OCI-LY3 (cell line): ENCODE measurements around the gene TCN2.
"Not testable (repeated sequence)": the region's sequence is repeated elsewhere in the genome, so short reads cannot be mapped to it uniquely, and the experiment has no call there.

ENCODE experiments used
- H2AFZ ChIP-seq: fragments of 200-600, 300-600 bp; shearing (Covaris generic); 2 replicates; pipeline ENCODE4 v1.6.0; 2014; ENCODE audit warnings: antibody characterized with exemption, low read depth, low read length
- H3K27ac ChIP-seq: fragments of 200-600, 300-600 bp; sonication (generic); 2 replicates; pipeline ENCODE4 v1.5.1; 2014; ENCODE audit warnings: mild to moderate bottlenecking, low read length, moderate library complexity, mixed read lengths
- H3K27me3 ChIP-seq: fragments of 200-600, 300-600 bp; sonication (generic); 2 replicates; pipeline ENCODE4 v1.6.1; 2014; ENCODE audit warnings: low read depth, low read length, mixed read lengths
- H3K36me3 ChIP-seq: fragments of 200-600, 300-600 bp; sonication (generic); replicated peaks from 2 replicates; pipeline ENCODE3; 2014; ENCODE audit warnings: low read depth, low read length, mixed read lengths
- H3K4me1 ChIP-seq: fragments of 300-600, 200-600 bp; sonication (generic); 2 replicates; pipeline ENCODE4 v1.6.1; 2014; ENCODE audit warnings: low read length, mixed read lengths
- H3K4me2 ChIP-seq: fragments of 200-600, 300-600 bp; sonication (generic); 2 replicates; pipeline ENCODE4 v1.6.1; 2014; ENCODE audit warnings: low read length, mixed read lengths
- H3K4me3 ChIP-seq: fragments of 300-600, 200-600 bp; sonication (generic); 2 replicates; pipeline ENCODE4 v1.5.1; 2014; ENCODE audit warnings: antibody characterized with exemption, mild to moderate bottlenecking, low read length, moderate library complexity
- H3K79me2 ChIP-seq: fragments of 300-600, 200-600 bp; shearing (Covaris generic); 2 replicates; pipeline ENCODE4 v1.6.1; 2014; ENCODE audit warnings: mild to moderate bottlenecking, low read length, mixed read lengths
- H3K9ac ChIP-seq: fragments of 300-600, 200-600 bp; shearing (Covaris generic); 2 replicates; pipeline ENCODE4 v1.6.0; 2014; ENCODE audit warnings: mild to moderate bottlenecking, low read length, moderate library complexity
- H3K9me3 ChIP-seq: fragments of 200-600, 300-600 bp; shearing (Covaris generic); 2 replicates; pipeline ENCODE4 v1.6.1; 2014; ENCODE audit warnings: low read length, mixed read lengths; ENCODE audit not compliant: insufficient read depth
- H4K20me1 ChIP-seq: fragments of 200-600, 300-600 bp; sonication (generic); 2 replicates; pipeline ENCODE4 v1.6.1; 2016; ENCODE audit warnings: low read length, mixed read lengths; ENCODE audit not compliant: insufficient read depth
- EZH2phosphoT487 ChIP-seq: fragments of 200-600 bp; shearing (Covaris generic); IDR thresholded peaks from 2 replicates; pipeline ENCODE4 v1.6.1; 2018; ENCODE audit warnings: antibody characterized with exemption, mixed run types, low read depth
- TF ChIP-seq, protein P1 (sequence below): fragments of 200-600, 300-600 bp; sonication (generic); IDR thresholded peaks from 2 replicates; pipeline ENCODE4 v1.5.1; 2014; ENCODE audit warnings: antibody characterized with exemption, low read length, low read depth

The TCN2 gene

DNA sequence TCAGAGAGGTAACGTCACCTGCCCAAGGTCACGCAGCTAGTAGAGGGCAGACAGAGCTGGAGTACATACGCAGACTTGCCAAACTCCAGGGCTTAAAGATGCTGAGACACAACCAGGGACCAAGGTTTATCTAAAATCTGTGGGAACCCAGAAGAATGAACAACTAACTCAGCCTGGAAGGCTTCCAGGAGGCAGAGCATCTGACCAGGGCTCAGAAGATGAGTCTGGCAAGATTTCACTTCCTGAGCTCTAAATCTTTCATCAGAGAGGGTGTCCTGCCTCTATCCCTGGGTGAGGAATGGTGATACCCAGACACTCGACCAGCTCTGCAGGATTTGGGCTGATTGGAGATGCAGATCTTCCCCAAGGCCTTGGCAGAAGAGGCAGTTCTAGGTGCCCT lies 41.6 kb upstream of the TCN2 start:
- H3K4me2 ChIP-seq: no peak overlapping the region
- TF ChIP-seq, protein P1, sequence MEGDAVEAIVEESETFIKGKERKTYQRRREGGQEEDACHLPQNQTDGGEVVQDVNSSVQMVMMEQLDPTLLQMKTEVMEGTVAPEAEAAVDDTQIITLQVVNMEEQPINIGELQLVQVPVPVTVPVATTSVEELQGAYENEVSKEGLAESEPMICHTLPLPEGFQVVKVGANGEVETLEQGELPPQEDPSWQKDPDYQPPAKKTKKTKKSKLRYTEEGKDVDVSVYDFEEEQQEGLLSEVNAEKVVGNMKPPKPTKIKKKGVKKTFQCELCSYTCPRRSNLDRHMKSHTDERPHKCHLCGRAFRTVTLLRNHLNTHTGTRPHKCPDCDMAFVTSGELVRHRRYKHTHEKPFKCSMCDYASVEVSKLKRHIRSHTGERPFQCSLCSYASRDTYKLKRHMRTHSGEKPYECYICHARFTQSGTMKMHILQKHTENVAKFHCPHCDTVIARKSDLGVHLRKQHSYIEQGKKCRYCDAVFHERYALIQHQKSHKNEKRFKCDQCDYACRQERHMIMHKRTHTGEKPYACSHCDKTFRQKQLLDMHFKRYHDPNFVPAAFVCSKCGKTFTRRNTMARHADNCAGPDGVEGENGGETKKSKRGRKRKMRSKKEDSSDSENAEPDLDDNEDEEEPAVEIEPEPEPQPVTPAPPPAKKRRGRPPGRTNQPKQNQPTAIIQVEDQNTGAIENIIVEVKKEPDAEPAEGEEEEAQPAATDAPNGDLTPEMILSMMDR: no peak
- no peak for TF ChIP-seq EZH2phosphoT487
- H3K4me1 ChIP-seq: no peaks in the 10 kb centered on the region
- no peaks in the 10 kb centered on the region for H3K79me2 ChIP-seq
- H3K4me3 ChIP-seq: no peak overlapping the region
- H2AFZ ChIP-seq: no peak overlapping the region
- no peaks in the 10 kb centered on the region for H3K9me3 ChIP-seq
- H3K9ac ChIP-seq: no peak overlapping the region
- H4K20me1 ChIP-seq: no peaks in the 10 kb centered on the region
- no peaks in the 10 kb centered on the region for H3K36me3 ChIP-seq
- H3K27me3 ChIP-seq: peaks cover 14% of the 10 kb centered on the region; the same call in 1 of the 2 replicates
- H3K27ac ChIP-seq: no peak overlapping the region

DNA sequence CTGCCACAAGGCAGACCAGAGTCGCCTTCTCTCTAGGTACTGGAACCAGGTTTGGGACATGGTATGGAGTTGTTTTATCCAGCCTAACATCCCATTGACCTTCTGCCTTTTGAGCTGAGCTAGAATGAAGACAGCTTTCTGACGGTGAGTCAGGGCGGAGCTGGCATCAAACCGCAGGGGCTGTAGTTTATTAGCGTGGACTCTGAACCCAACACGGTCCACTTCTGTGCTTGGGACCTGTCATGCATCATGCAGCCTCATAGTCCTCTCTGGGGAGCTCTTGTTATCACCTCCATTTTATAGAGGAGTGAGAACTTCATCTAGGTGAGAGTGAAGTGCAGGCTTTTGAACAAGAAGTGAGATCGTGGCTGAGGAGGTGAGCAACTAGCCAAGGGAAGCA lies 40.8 kb upstream of the TCN2 start:
- no peak overlapping the region for H3K4me2 ChIP-seq
- H3K9ac ChIP-seq: no peak overlapping the region
- H3K4me1 ChIP-seq: no peaks in the 10 kb centered on the region
- H3K36me3 ChIP-seq: no peaks in the 10 kb centered on the region
- no peaks in the 10 kb centered on the region for H3K79me2 ChIP-seq
- H3K9me3 ChIP-seq: no peaks in the 10 kb centered on the region
- TF ChIP-seq, protein P1: no peak
- TF ChIP-seq EZH2phosphoT487: no peak
- H3K4me3 ChIP-seq: no peak overlapping the region
- H4K20me1 ChIP-seq: no peaks in the 10 kb centered on the region
- H2AFZ ChIP-seq: no peak overlapping the region
- no peak overlapping the region for H3K27ac ChIP-seq
- peaks cover 14% of the 10 kb centered on the region; the same call in 1 of the 2 replicates for H3K27me3 ChIP-seq

DNA sequence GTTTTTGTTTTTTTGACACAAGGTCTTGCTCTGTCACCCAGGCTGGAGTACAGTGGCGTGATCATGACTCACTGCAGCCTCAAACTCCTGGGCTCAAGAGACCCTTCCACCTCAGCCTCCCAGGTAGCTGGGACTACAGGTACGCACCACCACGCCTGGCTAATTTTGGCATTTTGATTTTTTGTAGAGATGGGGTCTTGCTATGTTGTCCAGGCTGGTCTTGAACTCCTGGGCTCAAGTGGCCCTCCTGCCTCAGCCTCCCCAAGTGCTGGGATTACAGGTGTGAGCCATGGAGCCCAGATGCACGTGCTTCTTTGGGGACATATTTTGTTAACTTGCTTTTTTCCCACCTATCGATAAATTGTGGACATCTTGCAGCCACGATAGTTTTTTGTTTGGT lies 39.7 kb upstream of the TCN2 start:
- H2AFZ ChIP-seq, H3K79me2 ChIP-seq, H3K27ac ChIP-seq, H3K4me1 ChIP-seq, H4K20me1 ChIP-seq, H3K4me3 ChIP-seq, H3K9me3 ChIP-seq, H3K9ac ChIP-seq, H3K4me2 ChIP-seq, H3K36me3 ChIP-seq: not testable (repeated sequence)
- peaks cover 14% of the 10 kb centered on the region; the same call in 1 of the 2 replicates for H3K27me3 ChIP-seq

DNA sequence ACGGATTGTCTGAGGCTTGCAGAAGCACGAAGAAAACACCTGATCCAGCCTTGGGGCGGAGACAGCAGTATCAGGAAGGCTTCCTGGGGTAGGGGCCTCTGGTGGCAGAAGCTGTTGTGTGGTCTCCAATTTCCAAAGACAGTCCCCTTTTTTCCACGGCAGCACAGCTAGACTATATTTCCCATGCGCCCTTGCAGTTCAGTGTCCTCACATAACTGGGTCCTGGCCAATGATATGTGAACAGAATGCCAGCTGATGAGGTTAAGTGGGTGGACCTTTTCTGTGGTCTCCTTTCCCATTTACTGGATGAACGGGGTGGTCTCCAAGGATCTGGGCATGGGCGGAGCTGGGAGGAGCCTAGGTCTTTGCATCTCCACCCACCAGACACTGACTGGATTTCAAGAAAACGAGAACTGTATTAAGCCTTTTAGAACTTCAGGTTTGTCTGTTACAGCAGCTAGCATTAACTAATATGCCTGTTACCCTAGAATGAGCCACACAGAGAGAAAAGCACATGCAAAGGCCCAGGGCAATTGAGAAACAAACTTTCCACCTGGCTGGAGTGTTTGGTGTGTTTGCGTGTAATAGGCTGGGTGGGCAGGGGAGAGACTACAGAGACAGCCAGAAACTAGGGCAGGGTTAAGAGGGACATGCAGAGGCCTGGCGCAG lies 38.7 kb upstream of the TCN2 start:
- Histone ChIP-seq H3K4me3 (no peak overlapping the region), H4K20me1 (no peaks in the 10 kb centered on the region), H3K9me3 (no peaks in the 10 kb centered on the region), H3K9ac (no peak overlapping the region), H3K4me1 (no peaks in the 10 kb centered on the region), H3K27ac (no peak overlapping the region), H3K27me3 (peaks cover 14% of the 10 kb centered on the region; the same call in 1 of the 2 replicates), H3K36me3 (no peaks in the 10 kb centered on the region), H3K79me2 (no peaks in the 10 kb centered on the region), H3K4me2 (no peak overlapping the region), H2AFZ (no peak overlapping the region)
- TF ChIP-seq, protein P1: no peak
- TF ChIP-seq EZH2phosphoT487: no peak
